Measurements from ENCODE around the gene HOXA3. TPM values are rescaled to one million over a fixed set of nuclear protein-coding genes. Genes with fewer than 3 reads are reported as not detected.

Gene HOXA3
- total RNA-seq, 1 donor from 2014 or later, result not detected

DNA sequence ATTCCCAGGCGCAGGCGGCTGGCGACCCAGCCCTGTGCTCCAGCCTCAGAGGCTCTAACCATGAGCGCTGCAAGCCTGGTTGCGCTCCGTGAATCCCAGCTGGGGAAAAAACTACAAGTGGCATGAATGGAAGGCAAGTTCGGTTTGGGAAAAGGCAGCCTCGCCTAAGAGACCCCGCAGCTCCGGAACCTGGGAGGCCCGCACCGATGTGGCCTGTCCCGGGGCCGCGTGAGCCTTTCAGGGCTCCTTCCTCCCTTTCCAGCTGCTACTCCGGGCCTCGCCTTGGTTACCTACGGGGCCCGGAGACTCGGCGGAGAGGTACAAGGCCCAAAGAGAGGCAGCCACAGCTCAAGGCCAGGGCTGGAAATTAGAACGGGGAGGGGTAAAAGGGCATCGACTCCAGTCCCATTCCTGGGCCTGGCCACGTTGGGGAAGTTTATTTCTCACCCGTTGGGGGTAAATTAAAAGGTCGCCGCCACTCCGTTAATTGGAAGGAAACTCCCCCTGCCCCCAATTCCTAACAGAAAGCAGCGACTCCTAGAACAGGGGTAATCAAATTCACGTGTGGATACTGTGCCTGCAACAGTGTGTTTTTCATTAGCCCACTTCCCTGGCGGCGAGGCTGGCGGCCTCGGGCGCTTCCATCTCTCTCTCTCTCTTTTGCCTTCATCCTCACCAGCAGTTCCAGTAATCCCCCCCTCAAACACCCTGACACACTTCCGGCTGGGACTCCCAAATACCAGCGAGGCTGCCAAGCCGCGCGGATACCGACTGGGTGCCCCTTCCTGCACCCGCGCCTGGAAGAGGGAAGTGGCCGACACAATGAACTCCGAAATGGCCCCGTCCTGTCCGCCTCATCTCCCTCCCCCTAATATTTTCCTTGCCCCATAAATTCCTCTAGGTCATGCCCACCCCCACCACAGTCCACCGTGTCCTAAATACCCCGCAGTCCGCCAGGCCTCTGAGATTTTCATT is 14.4 kb upstream of the HOXA3 start:
- Mint-ChIP-seq H3K27ac (ENCODE audit: unreplicated experiment) (no peak overlapping the region), H3K4me3 (ENCODE audit: unreplicated experiment) (no peak overlapping the region), H3K4me1 (ENCODE audit: low read depth, unreplicated experiment) (peaks cover 2% of the 10 kb centered on the region), H3K27me3 (ENCODE audit: unreplicated experiment) (peaks cover 48% of the 10 kb centered on the region), H3K9me3 (ENCODE audit: unreplicated experiment) (peaks cover 20% of the 10 kb centered on the region), H3K36me3 (ENCODE audit: unreplicated experiment) (peaks cover 4% of the 10 kb centered on the region)
- TF ChIP-seq, protein P1, sequence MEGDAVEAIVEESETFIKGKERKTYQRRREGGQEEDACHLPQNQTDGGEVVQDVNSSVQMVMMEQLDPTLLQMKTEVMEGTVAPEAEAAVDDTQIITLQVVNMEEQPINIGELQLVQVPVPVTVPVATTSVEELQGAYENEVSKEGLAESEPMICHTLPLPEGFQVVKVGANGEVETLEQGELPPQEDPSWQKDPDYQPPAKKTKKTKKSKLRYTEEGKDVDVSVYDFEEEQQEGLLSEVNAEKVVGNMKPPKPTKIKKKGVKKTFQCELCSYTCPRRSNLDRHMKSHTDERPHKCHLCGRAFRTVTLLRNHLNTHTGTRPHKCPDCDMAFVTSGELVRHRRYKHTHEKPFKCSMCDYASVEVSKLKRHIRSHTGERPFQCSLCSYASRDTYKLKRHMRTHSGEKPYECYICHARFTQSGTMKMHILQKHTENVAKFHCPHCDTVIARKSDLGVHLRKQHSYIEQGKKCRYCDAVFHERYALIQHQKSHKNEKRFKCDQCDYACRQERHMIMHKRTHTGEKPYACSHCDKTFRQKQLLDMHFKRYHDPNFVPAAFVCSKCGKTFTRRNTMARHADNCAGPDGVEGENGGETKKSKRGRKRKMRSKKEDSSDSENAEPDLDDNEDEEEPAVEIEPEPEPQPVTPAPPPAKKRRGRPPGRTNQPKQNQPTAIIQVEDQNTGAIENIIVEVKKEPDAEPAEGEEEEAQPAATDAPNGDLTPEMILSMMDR (IDR thresholded peaks at IDR 0.05; ENCODE audit: partially characterized antibody, unreplicated experiment), result no peak
- peak; percentile 9 for DNase-seq

DNA sequence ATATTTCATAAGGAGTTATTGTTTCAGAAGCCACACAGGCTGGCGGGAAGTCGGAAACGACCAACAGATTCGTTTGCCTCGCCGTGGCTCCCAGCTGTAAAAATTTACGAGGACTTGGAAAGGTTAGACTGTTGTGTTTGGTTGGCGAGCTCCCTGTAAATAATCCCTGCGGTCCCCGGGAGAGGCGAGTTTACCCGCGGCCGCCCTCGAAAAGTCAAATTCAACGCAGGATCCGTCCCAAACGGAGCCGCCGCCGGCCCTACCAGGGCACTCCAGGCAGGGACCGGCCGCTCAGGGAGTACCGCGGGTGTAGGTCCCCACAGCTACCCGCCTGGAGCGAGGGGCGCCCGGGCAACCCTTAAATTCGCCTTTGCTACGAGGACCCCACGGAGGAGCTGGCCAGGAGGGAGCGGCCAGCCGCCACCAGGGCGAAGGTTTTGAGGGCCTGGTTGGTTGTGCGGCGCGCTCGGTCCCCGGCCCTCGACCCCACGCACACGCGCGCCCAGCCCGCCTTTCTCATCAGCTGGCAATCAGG is 13.7 kb upstream of the HOXA3 start:
- H3K36me3 Mint-ChIP-seq (ENCODE audit: unreplicated experiment), result peaks cover 4% of the 10 kb centered on the region
- peaks cover 2% of the 10 kb centered on the region for H3K4me1 Mint-ChIP-seq (ENCODE audit: low read depth, unreplicated experiment)
- H3K9me3 Mint-ChIP-seq (ENCODE audit: unreplicated experiment), result peaks cover 17% of the 10 kb centered on the region
- H3K4me3 Mint-ChIP-seq (ENCODE audit: unreplicated experiment), result no peak overlapping the region
- peak; percentile 25 for DNase-seq
- H3K27ac Mint-ChIP-seq (ENCODE audit: unreplicated experiment), result no peak overlapping the region
- peaks cover 44% of the 10 kb centered on the region for H3K27me3 Mint-ChIP-seq (ENCODE audit: unreplicated experiment)
- TF ChIP-seq, protein P1 (IDR thresholded peaks at IDR 0.05; ENCODE audit: partially characterized antibody, unreplicated experiment), result no peak

DNA sequence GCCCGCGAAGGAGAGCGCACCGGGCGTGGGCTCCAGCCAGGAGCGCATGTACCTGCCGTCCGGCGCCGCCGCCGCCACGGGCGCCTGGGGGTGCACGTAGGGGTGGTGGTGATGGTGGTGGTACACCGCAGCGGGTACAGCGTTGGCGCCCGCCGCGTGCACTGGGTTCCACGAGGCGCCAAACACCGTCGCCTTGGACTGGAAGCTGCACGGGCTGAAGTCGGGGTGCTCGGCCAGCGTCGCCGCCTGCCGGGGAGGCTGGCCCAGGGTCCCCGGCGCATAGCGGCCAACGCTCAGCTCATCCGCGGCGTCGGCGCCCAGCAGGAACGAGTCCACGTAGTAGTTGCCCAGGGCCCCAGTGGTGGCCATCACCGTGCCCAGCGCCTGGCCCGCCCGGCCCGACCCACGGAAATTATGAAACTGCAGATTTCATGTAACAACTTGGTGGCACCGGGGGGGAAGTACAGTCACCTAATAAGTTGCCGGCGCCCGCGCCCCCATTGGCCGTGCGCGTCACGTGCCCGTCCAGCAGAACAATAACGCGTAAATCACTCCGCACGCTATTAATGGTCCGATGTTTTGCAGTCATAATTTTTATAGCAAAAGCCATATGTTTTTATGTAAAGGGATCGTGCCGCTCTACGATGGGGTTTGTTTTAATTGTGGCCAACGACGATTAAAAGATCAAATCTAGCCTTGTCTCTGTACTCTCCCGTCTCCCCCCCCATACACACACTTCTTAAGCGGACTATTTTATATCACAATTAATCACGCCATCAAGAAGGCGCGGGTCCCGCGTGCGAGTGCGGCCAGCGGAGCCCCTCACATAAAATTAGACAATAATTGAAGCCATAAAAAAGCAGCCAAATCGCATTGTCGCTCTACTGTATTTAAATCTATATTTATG is 13.0 kb upstream of the HOXA3 start, which contains the start of gene HOXA9:
TSS of gene HOXA9 (minus strand) at position 449 of the 907 bp plus-strand sequence. CDS start at position 369, 80 bp downstream.
- peaks cover 2% of the 10 kb centered on the region for H3K4me1 Mint-ChIP-seq (ENCODE audit: low read depth, unreplicated experiment)
- TF ChIP-seq, protein P1 (IDR thresholded peaks at IDR 0.05; ENCODE audit: partially characterized antibody, unreplicated experiment), result no peak
- no peak within 1 kb of the TSS for H3K27ac Mint-ChIP-seq (ENCODE audit: unreplicated experiment)
- peak; percentile 11 for DNase-seq
- H3K36me3 Mint-ChIP-seq (ENCODE audit: unreplicated experiment), result no peaks in the 10 kb centered on the region
- H3K27me3 Mint-ChIP-seq (ENCODE audit: unreplicated experiment), result peaks cover 43% of the 10 kb centered on the region
- H3K4me3 Mint-ChIP-seq (ENCODE audit: unreplicated experiment), result peak within 1 kb of the TSS; percentile 34
- peaks cover 16% of the 10 kb centered on the region for H3K9me3 Mint-ChIP-seq (ENCODE audit: unreplicated experiment)

DNA sequence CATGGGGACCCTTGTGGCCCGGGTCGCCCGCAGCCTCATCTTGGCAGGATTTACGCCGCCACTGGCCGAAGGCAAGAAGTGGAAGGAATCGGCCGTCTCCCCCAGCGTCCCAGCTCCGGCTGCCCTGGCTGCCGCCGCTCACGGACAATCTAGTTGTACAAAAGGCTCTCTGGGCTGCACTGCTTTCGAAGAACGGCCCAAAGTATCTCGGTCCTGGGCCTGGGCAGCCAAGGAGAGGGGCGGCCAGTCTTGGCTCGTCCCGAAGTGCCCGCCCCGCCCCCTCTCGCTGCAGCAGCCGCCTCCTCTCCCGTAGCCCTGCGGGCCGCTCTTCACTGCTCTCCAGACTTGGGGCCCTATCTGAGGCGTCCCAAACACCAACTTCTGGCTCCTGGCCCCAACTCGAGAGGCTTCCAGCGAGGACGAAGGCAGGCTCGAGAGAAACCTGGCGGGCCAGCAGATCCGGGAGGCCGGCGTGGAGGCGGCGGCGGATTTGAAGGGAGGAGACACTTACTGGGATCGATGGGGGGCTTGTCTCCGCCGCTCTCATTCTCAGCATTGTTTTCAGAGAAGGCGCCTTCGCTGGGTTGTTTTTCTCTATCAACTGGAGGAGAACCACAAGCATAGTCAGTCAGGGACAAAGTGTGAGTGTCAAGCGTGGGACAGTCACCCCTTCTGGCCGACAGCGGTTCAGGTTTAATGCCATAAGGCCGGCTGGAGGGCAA is 12.1 kb upstream of the HOXA3 start:
- Mint-ChIP-seq H3K4me1 (ENCODE audit: low read depth, unreplicated experiment) (peaks cover 2% of the 10 kb centered on the region), H3K36me3 (ENCODE audit: unreplicated experiment) (peaks cover 5% of the 10 kb centered on the region), H3K4me3 (ENCODE audit: unreplicated experiment) (no peak overlapping the region), H3K9me3 (ENCODE audit: unreplicated experiment) (peaks cover 16% of the 10 kb centered on the region), H3K27me3 (ENCODE audit: unreplicated experiment) (peaks cover 46% of the 10 kb centered on the region), H3K27ac (ENCODE audit: unreplicated experiment) (no peak overlapping the region)
- peak; percentile 68 for DNase-seq
- TF ChIP-seq, protein P1 (IDR thresholded peaks at IDR 0.05; ENCODE audit: partially characterized antibody, unreplicated experiment), result no peak
